Body of pancreas (tissue), 4 donors: ENCODE results near the gene PPP1R12A. TPM values are rescaled to one million over a fixed set of nuclear protein-coding genes. Genes with fewer than 3 reads are reported as not detected.

Experiments
- ATAC-seq: fragments of 150-250 bp; one replicate; pipeline ENCODE4 v1.9.1; 2016
- DNase-seq, 4 donors: peaks; one replicate each; pipeline ENCODE4 v3.0.0-alpha.2; 2019
- H3K27ac ChIP-seq, 4 donors: fragments of 200-600 bp; sonication (generic); 1 replicate in 3 of 4; 2 replicates in 1 of 4; pipeline versions ENCODE4 v1.5.1 to v1.6.1; 2016 to 2019; ENCODE audit warnings: mild to moderate bottlenecking in 1 of 4, mixed read lengths in 1 of 4, moderate library complexity in 1 of 4
- H3K27me3 ChIP-seq, 2 donors: fragments of 200-600 bp; sonication (generic); one replicate each; pipeline ENCODE4 v1.6.0; 2016; ENCODE audit warnings: mild to moderate bottlenecking in 1 of 2
- H3K36me3 ChIP-seq, 2 donors: fragments of 200-600 bp; sonication (generic); replicated peaks in 1 of 2; 2 replicates each; pipeline ENCODE4 v1.5.1; 2016; ENCODE audit warnings: low read depth in 2 of 2; ENCODE audit not compliant: insufficient read depth in 1 of 2
- H3K4me1 ChIP-seq: fragments of 200-600 bp; sonication (generic); one replicate; pipeline ENCODE4 v1.6.0; 2016
- H3K4me3 ChIP-seq, 2 donors: fragments of 200-600 bp; sonication (generic); 1 replicate in 1 of 2; 2 replicates in 1 of 2; pipeline ENCODE4 v1.5.1; 2016 to 2019
- H3K9me3 ChIP-seq, 3 donors: fragments of 200-600 bp; sonication (generic); 1 replicate in 2 of 3; 2 replicates in 1 of 3; pipeline ENCODE4 v1.5.1; 2016
- POLR2A ChIP-seq, 3 donors: fragments of 450-650 bp; IDR thresholded peaks; one replicate each; pipeline ENCODE4 v1.6.1; 2016; ENCODE audit warnings: antibody characterized with exemption in 3 of 3, mild to moderate bottlenecking in 2 of 3
- WGBS, 2 donors: methylation state at CpG; one replicate each; pipeline ENCODE4 v1.1.5; 2017; 5-methylcytosine and 5-hydroxymethylcytosine counted together
- intact Hi-C: fragments of 100-400 bp; cut with DNase I; formaldehyde crosslinking; loops from one replicate; pipeline ENCODE4 v1.15.1; 2023
- total RNA-seq, 2 donors: library from RNA; depleted of rRNA; stranded (reverse); fragments of >200 nt; gene quantifications; one replicate each; pipeline ENCODE4 v1.1.0, GENCODE V29; 2016
- TF ChIP-seq, protein P1 (sequence below), 7 experiments: fragments of 450-650 bp in 4 of 7; fragments of 200-600 bp in 3 of 7; sonication (generic) in 3 of 7; IDR thresholded peaks; one replicate each; pipeline ENCODE4 v1.5.1; 2016 to 2019; ENCODE audit warnings: antibody characterized with exemption in 7 of 7

PPP1R12A gene
- total RNA-seq, 2 donors from 2014 or later = 45.4 to 65.6 TPM

DNA sequence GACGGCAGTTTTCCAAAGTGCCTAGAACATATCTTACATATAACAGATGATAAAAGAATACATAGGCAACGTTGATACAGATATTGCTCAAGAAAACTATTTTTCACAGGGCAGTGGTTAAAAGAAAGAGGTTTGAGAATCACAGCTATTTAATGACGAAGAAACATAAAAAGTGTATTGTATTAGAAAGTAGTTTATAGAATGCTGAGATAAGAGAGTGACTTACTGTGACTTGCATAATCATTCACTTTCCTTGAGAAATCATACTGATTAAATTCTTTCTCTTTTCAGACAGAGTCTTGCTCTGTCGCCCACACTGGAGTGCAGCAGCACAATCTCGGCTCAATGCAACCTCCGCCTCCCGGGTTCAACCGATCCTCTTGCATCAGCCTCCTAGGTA lies 57.7 kb downstream of the PPP1R12A start:
- Histone ChIP-seq H3K9me3 (no peaks in the 10 kb centered on the region), H3K4me3 (no peak overlapping the region), H3K27ac (no peak overlapping the region), H3K27me3 (no peaks in the 10 kb centered on the region), H3K4me1 (peaks cover 3% of the 10 kb centered on the region), H3K36me3 (no peaks in the 10 kb centered on the region)
- TF ChIP-seq, protein P1, sequence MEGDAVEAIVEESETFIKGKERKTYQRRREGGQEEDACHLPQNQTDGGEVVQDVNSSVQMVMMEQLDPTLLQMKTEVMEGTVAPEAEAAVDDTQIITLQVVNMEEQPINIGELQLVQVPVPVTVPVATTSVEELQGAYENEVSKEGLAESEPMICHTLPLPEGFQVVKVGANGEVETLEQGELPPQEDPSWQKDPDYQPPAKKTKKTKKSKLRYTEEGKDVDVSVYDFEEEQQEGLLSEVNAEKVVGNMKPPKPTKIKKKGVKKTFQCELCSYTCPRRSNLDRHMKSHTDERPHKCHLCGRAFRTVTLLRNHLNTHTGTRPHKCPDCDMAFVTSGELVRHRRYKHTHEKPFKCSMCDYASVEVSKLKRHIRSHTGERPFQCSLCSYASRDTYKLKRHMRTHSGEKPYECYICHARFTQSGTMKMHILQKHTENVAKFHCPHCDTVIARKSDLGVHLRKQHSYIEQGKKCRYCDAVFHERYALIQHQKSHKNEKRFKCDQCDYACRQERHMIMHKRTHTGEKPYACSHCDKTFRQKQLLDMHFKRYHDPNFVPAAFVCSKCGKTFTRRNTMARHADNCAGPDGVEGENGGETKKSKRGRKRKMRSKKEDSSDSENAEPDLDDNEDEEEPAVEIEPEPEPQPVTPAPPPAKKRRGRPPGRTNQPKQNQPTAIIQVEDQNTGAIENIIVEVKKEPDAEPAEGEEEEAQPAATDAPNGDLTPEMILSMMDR (IDR thresholded peaks at IDR 0.05) = no peak
- no peak for TF ChIP-seq POLR2A (IDR thresholded peaks at IDR 0.05)
- 91% methylated on average over 8 of the region's 8 CpGs for WGBS, 2 donors
- ATAC-seq (no peak), DNase-seq (no peak)
- intact Hi-C loops = no loop called here

DNA sequence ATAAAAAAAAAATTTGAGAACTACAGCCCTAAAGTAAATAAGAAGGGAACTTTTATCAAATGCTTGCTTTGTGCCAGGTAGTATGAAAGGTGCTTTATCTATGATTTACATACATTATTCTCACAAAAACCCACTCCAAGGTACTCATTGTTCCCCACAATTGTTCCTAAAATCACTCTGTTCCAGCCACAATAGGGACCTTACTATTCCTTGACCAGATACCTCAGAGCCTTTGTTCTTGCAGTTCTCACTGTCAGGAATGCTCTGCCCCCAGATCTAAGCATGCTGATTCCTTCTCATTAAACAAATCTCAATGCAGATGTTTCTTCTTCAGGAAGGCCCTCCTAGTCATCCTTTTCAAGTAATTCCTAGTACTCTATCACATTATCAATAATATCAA lies 60.2 kb downstream of the PPP1R12A start:
- Histone ChIP-seq H3K4me3 (no peak overlapping the region), H3K4me1 (peaks cover 3% of the 10 kb centered on the region), H3K27me3 (no peaks in the 10 kb centered on the region), H3K27ac (no peak overlapping the region), H3K36me3 (no peaks in the 10 kb centered on the region), H3K9me3 (no peaks in the 10 kb centered on the region)
- ATAC-seq = no peak
- TF ChIP-seq POLR2A (IDR thresholded peaks at IDR 0.05) = no peak
- TF ChIP-seq, protein P1 (IDR thresholded peaks at IDR 0.05) = no peak
- no peak for DNase-seq
- intact Hi-C loops = no loop called here

DNA sequence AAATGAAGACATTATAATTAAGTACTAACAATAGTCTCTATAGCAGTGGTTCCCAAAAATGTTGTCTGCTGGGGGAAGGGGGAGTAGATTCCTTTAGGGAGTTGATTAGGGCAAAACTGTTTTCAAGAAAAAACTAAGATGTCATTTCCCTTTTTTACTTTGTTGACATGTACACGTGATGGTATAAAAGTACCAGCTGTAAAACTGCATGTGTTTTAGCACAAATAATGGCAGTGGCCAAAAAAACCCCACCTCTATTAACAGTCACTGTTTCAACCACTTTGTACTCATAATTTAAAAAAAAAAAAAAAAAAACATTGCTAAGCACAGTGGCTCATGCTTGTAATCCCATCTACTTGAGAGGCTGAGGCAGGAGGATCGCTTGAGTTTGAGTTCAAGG lies 61.7 kb downstream of the PPP1R12A start:
- intact Hi-C loops = no loop called here
- Histone ChIP-seq H3K4me3 (no peak overlapping the region), H3K9me3 (no peaks in the 10 kb centered on the region), H3K27ac (no peak overlapping the region), H3K27me3 (no peaks in the 10 kb centered on the region), H3K36me3 (no peaks in the 10 kb centered on the region), H3K4me1 (peaks cover 3% of the 10 kb centered on the region)
- DNase-seq = no peak
- WGBS, 2 donors = 72 to 80% methylated on average over 2 of the region's 2 CpGs
- ATAC-seq = no peak
- TF ChIP-seq, protein P1 (IDR thresholded peaks at IDR 0.05) = no peak
- TF ChIP-seq POLR2A (IDR thresholded peaks at IDR 0.05) = no peak

DNA sequence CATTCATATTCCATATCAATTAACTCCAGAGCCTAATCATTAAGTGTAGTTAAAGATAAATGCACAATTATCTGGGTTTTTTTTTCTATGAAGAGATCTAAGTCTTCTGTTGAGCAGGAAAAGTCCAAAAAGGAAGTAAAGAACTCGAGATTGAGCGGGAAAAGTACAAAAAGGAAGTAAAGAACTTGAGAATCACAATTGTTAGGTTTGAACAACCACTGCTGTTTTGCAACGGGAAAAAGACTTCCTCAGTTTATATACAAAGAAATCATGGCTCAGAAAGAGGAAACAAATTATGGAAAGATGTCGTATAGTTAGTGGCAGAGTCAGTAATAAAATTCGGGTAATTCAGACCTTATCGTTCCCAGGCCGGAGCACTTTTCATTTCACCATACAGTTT lies 63.3 kb downstream of the PPP1R12A start:
- Histone ChIP-seq H3K4me1 (peaks cover 3% of the 10 kb centered on the region), H3K27me3 (no peaks in the 10 kb centered on the region), H3K4me3 (no peak overlapping the region), H3K9me3 (no peaks in the 10 kb centered on the region), H3K27ac (no peak overlapping the region), H3K36me3 (peaks cover 0 to 1% of the 10 kb centered on the region in 2 donors)
- TF ChIP-seq POLR2A (IDR thresholded peaks at IDR 0.05) = no peak
- TF ChIP-seq, protein P1 (IDR thresholded peaks at IDR 0.05) = no peak
- WGBS, 2 donors = 62 to 84% methylated on average over 7 of the region's 7 CpGs
- no peak for DNase-seq
- no peak for ATAC-seq
- intact Hi-C loops = no loop called here

DNA sequence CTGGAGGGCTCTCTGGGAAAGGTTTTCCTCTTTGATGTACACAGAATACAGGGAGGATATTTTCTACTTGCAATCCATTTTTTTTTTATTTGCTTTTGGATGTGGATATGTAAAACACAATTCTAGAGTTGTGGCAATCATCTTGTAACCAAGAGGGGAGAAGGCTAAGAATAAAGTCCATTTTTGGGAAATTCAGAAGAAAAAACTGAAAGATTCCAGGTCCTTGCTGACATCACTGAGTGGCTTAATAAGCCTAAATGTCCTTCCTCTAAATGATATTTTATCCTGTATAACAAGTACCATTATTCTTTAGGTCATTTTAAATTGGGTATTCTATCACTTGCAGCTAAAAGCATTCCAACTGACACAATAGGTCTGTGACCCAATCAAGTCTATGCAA lies 64.0 kb downstream of the PPP1R12A start:
- Histone ChIP-seq H3K27ac (no peak overlapping the region), H3K9me3 (no peaks in the 10 kb centered on the region), H3K4me3 (no peak overlapping the region), H3K4me1 (peaks cover 3% of the 10 kb centered on the region), H3K36me3 (peaks cover 0 to 1% of the 10 kb centered on the region in 2 donors), H3K27me3 (no peaks in the 10 kb centered on the region)
- intact Hi-C loops = no loop called here
- TF ChIP-seq, protein P1 (IDR thresholded peaks at IDR 0.05) = no peak
- no peak for TF ChIP-seq POLR2A (IDR thresholded peaks at IDR 0.05)
- no peak for DNase-seq
- ATAC-seq = no peak
